ENCODE measurements around the gene S100A16.
"Not testable (repeated sequence)": the region's sequence is repeated elsewhere in the genome, so short reads cannot be mapped to it uniquely, and the experiment has no call there.

Gene S100A16

GRCh38 chr1:153582836-153583235, 30.1 kb downstream of the S100A16 start:
- DNase-seq, result not testable (repeated sequence)

GRCh38 chr1:153578936-153579335, 34.0 kb downstream of the S100A16 start:
- no peak for DNase-seq

- DNase-seq, result no peak
Measured at GRCh38 chr1:153578490-153578889, 34.4 kb downstream of the S100A16 start.

- DNase-seq, result no peak
Measured at GRCh38 chr1:153577624-153578051, 35.3 kb downstream of the S100A16 start.

- DNase-seq, result no peak
Measured at GRCh38 chr1:153577138-153577537, 35.8 kb downstream of the S100A16 start.

- DNase-seq, result not testable (repeated sequence)
Measured at GRCh38 chr1:153575497-153575896, 37.4 kb downstream of the S100A16 start.

GRCh38 chr1:153575081-153575491, 37.9 kb downstream of the S100A16 start:
- not testable (repeated sequence) for DNase-seq

- DNase-seq, result no peak
Measured at GRCh38 chr1:153573351-153573750, 39.6 kb downstream of the S100A16 start.

- DNase-seq, result peak; percentile 64
Measured at GRCh38 chr1:153572569-153573015, 40.3 kb downstream of the S100A16 start.

- no peak for DNase-seq
Measured at GRCh38 chr1:153571706-153572105, 41.2 kb downstream of the S100A16 start.

GRCh38 chr1:153570874-153571273, 42.1 kb downstream of the S100A16 start:
- no peak for DNase-seq

GRCh38 chr1:153569465-153569864, 43.5 kb downstream of the S100A16 start:
- no peak for DNase-seq

- peak; percentile 96 for DNase-seq
Measured at GRCh38 chr1:153568367-153569099, 44.4 kb downstream of the S100A16 start.

GRCh38 chr1:153567621-153568366, 45.1 kb downstream of the S100A16 start:
- peak; percentile 28 for DNase-seq

GRCh38 chr1:153566414-153567371, 46.2 kb downstream of the S100A16 start:
- peak; percentile 93 for DNase-seq

- DNase-seq, result peak; percentile 97
Measured at GRCh38 chr1:153565529-153566374, 47.2 kb downstream of the S100A16 start, which contains the start of gene S100A2. S100A2 (minus strand) TSS chr1:153565844; CDS start chr1:153563877, 1,967 bp downstream.

- DNase-seq, result no peak
Measured at GRCh38 chr1:153563991-153564390, 48.9 kb downstream of the S100A16 start.

GRCh38 chr1:153563483-153563901, 49.4 kb downstream of the S100A16 start:
- DNase-seq, result no peak

GRCh38 chr1:153562021-153562420, 50.9 kb downstream of the S100A16 start:
- DNase-seq, result not testable (repeated sequence)

GRCh38 chr1:153561466-153561985, 51.4 kb downstream of the S100A16 start:
- DNase-seq, result no peak

- no peak for DNase-seq
Measured at GRCh38 chr1:153560771-153561465, 52.0 kb downstream of the S100A16 start.
